ENCODE measurements around the gene TIMM13. TPM values are rescaled to one million over a fixed set of nuclear protein-coding genes. Genes with fewer than 3 reads are reported as not detected.

Gene TIMM13
- total RNA-seq, 1 donor from 2014 or later = 132 TPM

GRCh38 chr19:2443785-2444182 lies 16.4 kb upstream of the TIMM13 start:
- Mint-ChIP-seq H3K27ac (no peak overlapping the region), H3K36me3 (peaks cover 7% of the 10 kb centered on the region), H3K9me3 (no peaks in the 10 kb centered on the region), H3K4me3 (no peak overlapping the region), H3K27me3 (no peaks in the 10 kb centered on the region), H3K4me1 (ENCODE audit: unreplicated experiment) (peaks cover 4% of the 10 kb centered on the region)
- DNase-seq (ENCODE audit: extremely low spot score, unreplicated experiment) = no peak
- TF ChIP-seq CTCF (conservative IDR thresholded peaks at IDR 0.05) = no peak

GRCh38 chr19:2443116-2443784 lies 15.9 kb upstream of the TIMM13 start:
- Mint-ChIP-seq H3K4me1 (ENCODE audit: unreplicated experiment) (peaks cover 4% of the 10 kb centered on the region), H3K36me3 (peaks cover 7% of the 10 kb centered on the region), H3K4me3 (no peak overlapping the region), H3K9me3 (no peaks in the 10 kb centered on the region), H3K27me3 (no peaks in the 10 kb centered on the region), H3K27ac (no peak overlapping the region)
- no peak for DNase-seq (ENCODE audit: extremely low spot score, unreplicated experiment)
- no peak for TF ChIP-seq CTCF (conservative IDR thresholded peaks at IDR 0.05)

- no peaks in the 10 kb centered on the region for H3K4me1 Mint-ChIP-seq (ENCODE audit: unreplicated experiment)
- DNase-seq (ENCODE audit: extremely low spot score, unreplicated experiment) = no peak
- TF ChIP-seq CTCF (conservative IDR thresholded peaks at IDR 0.05) = no peak
- no peaks in the 10 kb centered on the region for H3K9me3 Mint-ChIP-seq
- H3K27me3 Mint-ChIP-seq = no peaks in the 10 kb centered on the region
- H3K36me3 Mint-ChIP-seq = peaks cover 7% of the 10 kb centered on the region
- no peak overlapping the region for H3K27ac Mint-ChIP-seq
- no peak overlapping the region for H3K4me3 Mint-ChIP-seq
Measured at GRCh38 chr19:2441096-2441752, 13.8 kb upstream of the TIMM13 start.

- no peak overlapping the region for H3K4me3 Mint-ChIP-seq
- H3K4me1 Mint-ChIP-seq (ENCODE audit: unreplicated experiment) = no peaks in the 10 kb centered on the region
- TF ChIP-seq CTCF (conservative IDR thresholded peaks at IDR 0.05) = no peak
- no peaks in the 10 kb centered on the region for H3K9me3 Mint-ChIP-seq
- no peak for DNase-seq (ENCODE audit: extremely low spot score, unreplicated experiment)
- peaks cover 7% of the 10 kb centered on the region for H3K36me3 Mint-ChIP-seq
- H3K27me3 Mint-ChIP-seq = no peaks in the 10 kb centered on the region
- H3K27ac Mint-ChIP-seq = no peak overlapping the region
Measured at GRCh38 chr19:2440515-2440914, 13.1 kb upstream of the TIMM13 start.

- no peak for TF ChIP-seq CTCF (conservative IDR thresholded peaks at IDR 0.05)
- Mint-ChIP-seq H3K4me1 (ENCODE audit: unreplicated experiment) (no peaks in the 10 kb centered on the region), H3K9me3 (no peaks in the 10 kb centered on the region), H3K36me3 (peaks cover 4% of the 10 kb centered on the region), H3K27ac (no peak overlapping the region), H3K4me3 (no peak overlapping the region), H3K27me3 (no peaks in the 10 kb centered on the region)
- DNase-seq (ENCODE audit: extremely low spot score, unreplicated experiment) = no peak
Measured at GRCh38 chr19:2438178-2438577, 10.8 kb upstream of the TIMM13 start.
